NCI-H2196 (cell line): ENCODE results near the gene PCDHGB1.
"Not testable (repeated sequence)": the region's sequence is repeated elsewhere in the genome, so short reads cannot be mapped to it uniquely, and the experiment has no call there.

Source experiments
- DNase-seq: peaks from one replicate; lab custom pipeline; 2025; ENCODE audit not compliant: unreplicated experiment; lab: John Stamatoyannopoulos, UW

Gene PCDHGB1

GRCh38 chr5:141349917-141350619, at the start of gene PCDHGB1:
Gene PCDHGB1, plus strand, starts transcription at chr5:141350099. Its CDS starts 162 bp downstream, at chr5:141350261.
- DNase-seq, result no peak

GRCh38 chr5:141303756-141304155, 46.1 kb upstream of the PCDHGB1 start, which contains the start of gene SLC25A2:
Gene SLC25A2, minus strand, starts transcription at chr5:141304049. Its CDS starts 184 bp downstream, at chr5:141303865.
- no peak for DNase-seq

GRCh38 chr5:141306630-141307029, 43.3 kb upstream of the PCDHGB1 start:
- no peak for DNase-seq

GRCh38 chr5:141313711-141314110, 36.2 kb upstream of the PCDHGB1 start:
- DNase-seq, result no peak

GRCh38 chr5:141316963-141317362, 32.9 kb upstream of the PCDHGB1 start:
- DNase-seq, result not testable (repeated sequence)

GRCh38 chr5:141319202-141319601, 30.7 kb upstream of the PCDHGB1 start:
- no peak for DNase-seq

- no peak for DNase-seq
Measured at GRCh38 chr5:141319699-141320098, 30.2 kb upstream of the PCDHGB1 start.

GRCh38 chr5:141320225-141321169, 29.4 kb upstream of the PCDHGB1 start, which contains the start of gene TAF7:
Gene TAF7, minus strand, starts transcription at chr5:141320784. Its CDS starts 740 bp downstream, at chr5:141320044.
- peak; percentile 93 for DNase-seq

- DNase-seq, result no peak
Measured at GRCh38 chr5:141322261-141322660, 27.6 kb upstream of the PCDHGB1 start.

GRCh38 chr5:141326088-141326854, 23.6 kb upstream of the PCDHGB1 start:
- no peak for DNase-seq

- no peak for DNase-seq
Measured at GRCh38 chr5:141328231-141328630, 21.7 kb upstream of the PCDHGB1 start.

GRCh38 chr5:141330299-141331080, 19.4 kb upstream of the PCDHGB1 start, which contains the start of gene PCDHGA1:
Gene PCDHGA1, plus strand, starts transcription at chr5:141330514.
- DNase-seq, result no peak

- not testable (repeated sequence) for DNase-seq
Measured at GRCh38 chr5:141332571-141332970, 17.3 kb upstream of the PCDHGB1 start.

GRCh38 chr5:141338538-141339306, 11.2 kb upstream of the PCDHGB1 start, which contains the start of gene PCDHGA2:
Gene PCDHGA2, plus strand, starts transcription at chr5:141338760.
- DNase-seq, result no peak

GRCh38 chr5:141340781-141341354, 9.0 kb upstream of the PCDHGB1 start:
- DNase-seq, result not testable (repeated sequence)

GRCh38 chr5:141342773-141343172, 7.1 kb upstream of the PCDHGB1 start:
- DNase-seq, result no peak

GRCh38 chr5:141343242-141343952, 6.5 kb upstream of the PCDHGB1 start, which contains the start of gene PCDHGA3:
Gene PCDHGA3, plus strand, starts transcription at chr5:141343829. Its CDS starts 205 bp downstream, at chr5:141344034.
- no peak for DNase-seq

- no peak for DNase-seq
Measured at GRCh38 chr5:141343953-141344463, 5.9 kb upstream of the PCDHGB1 start.
